HEK293T (cell line): ENCODE results near the gene DNAJC9.

Source experiments
- ARNT ChIP-seq: fragments of 450-650 bp; IDR thresholded peaks from 2 replicates; pipeline ENCODE4 v1.6.1; 2017; ENCODE audit warnings: mild to moderate bottlenecking
- TARDBP ChIP-seq: fragments of 450-650 bp; IDR thresholded peaks from 2 replicates; pipeline ENCODE4 v1.6.1; 2016

DNA sequence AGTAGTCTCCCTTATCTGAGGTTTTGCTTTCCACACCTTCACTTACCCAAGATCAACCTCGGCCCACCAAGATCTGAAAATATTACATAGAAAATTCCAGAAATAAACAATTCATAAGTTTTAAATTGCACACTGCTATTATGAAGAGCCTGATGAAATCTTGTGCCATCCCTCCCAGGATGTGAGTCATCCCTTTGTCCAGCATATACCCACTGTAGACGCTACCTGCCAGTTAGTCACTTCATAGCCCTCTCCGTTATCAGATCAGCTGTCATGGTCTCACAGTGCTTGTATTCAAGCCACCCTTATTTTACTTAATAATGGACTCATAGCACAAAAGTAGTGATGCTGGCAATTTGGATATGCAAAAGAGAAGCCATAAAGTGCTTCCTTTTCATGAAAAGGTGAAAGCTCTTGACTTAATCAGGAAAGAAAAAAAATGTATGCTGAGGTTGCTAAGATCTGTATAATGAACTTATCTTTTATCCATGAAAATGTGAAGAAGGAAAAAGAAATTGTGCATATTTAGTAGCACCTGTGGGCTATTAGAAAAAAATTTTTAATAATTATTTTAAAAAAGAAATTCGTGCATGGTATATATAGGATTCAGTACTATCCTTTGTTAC is 15.2 kb upstream of the DNAJC9 start:
- TF ChIP-seq ARNT, result no peak
- no peak for TF ChIP-seq TARDBP
